Caco-2 (cell line): ENCODE results near the gene RAB3C. TPM values are rescaled to one million over a fixed set of nuclear protein-coding genes. Genes with fewer than 3 reads are reported as not detected.

Experiments
- BruUV-seq: library from RNA; stranded (reverse); fragments of 400-500 nt; replicated peaks from 2 replicates; lab custom pipeline; 2021; lab: Mats Ljungman, UMichigan
- CTCF ChIA-PET: fragments of 300-600 bp; sonication (Branson Sonifier 250); formaldehyde crosslinking; loops from one replicate; lab custom pipeline; 2022; ENCODE audit warnings: antibody characterized with exemption; lab: Charles Lee
- POLR2A ChIA-PET: fragments of 300-600 bp; sonication (Branson Sonifier 250); formaldehyde crosslinking; loops from one replicate; lab custom pipeline; 2022; ENCODE audit warnings: antibody characterized with exemption; lab: Charles Lee
- DNase-seq, 2 experiments: peaks; one replicate each; pipeline versions ENCODE4 v3.0.0 to v3.0.0-alpha.2; 2020 to 2022
- H3K27me3 ChIP-seq: replicated peaks from 2 replicates; pipeline ENCODE4 v1.6.0; 2011; ENCODE audit warnings: low read length; ENCODE audit not compliant: control insufficient read depth, insufficient read depth
- H3K36me3 ChIP-seq: 2 replicates; pipeline ENCODE4 v1.5.1; 2011; ENCODE audit warnings: low read length; ENCODE audit not compliant: control insufficient read depth, insufficient read depth
- H3K4me1 ChIP-seq: fragments of 250-450 bp; sonication (Bioruptor Pico); 2 replicates; pipeline ENCODE4 v1.5.1; 2020; ENCODE audit warnings: mild to moderate bottlenecking
- H3K4me3 ChIP-seq: 2 replicates; pipeline ENCODE4 v1.5.1; 2011; ENCODE audit warnings: low read depth, mild to moderate bottlenecking, control low read depth, low read length
- H3K9me3 ChIP-seq: fragments of 250-450 bp; sonication (Bioruptor Pico); 2 replicates; pipeline ENCODE4 v1.5.1; 2020; ENCODE audit warnings: mild to moderate bottlenecking, moderate library complexity
- H3K27ac Mint-ChIP-seq: one replicate; pipeline ENCODE4 v1.8.0; 2022; ENCODE audit warnings: mixed read lengths; ENCODE audit not compliant: unreplicated experiment
- H3K27me3 Mint-ChIP-seq: one replicate; pipeline ENCODE4 v1.8.0; 2022; ENCODE audit warnings: mixed read lengths; ENCODE audit not compliant: insufficient read depth, unreplicated experiment
- H3K36me3 Mint-ChIP-seq: one replicate; pipeline ENCODE4 v1.8.0; 2022; ENCODE audit warnings: mild to moderate bottlenecking, mixed read lengths; ENCODE audit not compliant: insufficient read depth, unreplicated experiment
- H3K4me1 Mint-ChIP-seq: one replicate; pipeline ENCODE4 v1.8.0; 2022; ENCODE audit warnings: low read depth, mixed read lengths; ENCODE audit not compliant: unreplicated experiment
- H3K4me3 Mint-ChIP-seq: one replicate; pipeline ENCODE4 v1.8.0; 2022; ENCODE audit warnings: mild to moderate bottlenecking, moderate library complexity, mixed read lengths; ENCODE audit not compliant: unreplicated experiment
- H3K9me3 Mint-ChIP-seq: one replicate; pipeline ENCODE4 v1.8.0; 2022; ENCODE audit warnings: mixed read lengths; ENCODE audit not compliant: unreplicated experiment
- CTCF ChIP-seq, 2 experiments: fragments of 200-600 bp in 1 of 2; IDR thresholded peaks; 1 replicate in 1 of 2; 2 replicates in 1 of 2; pipeline versions ENCODE4 v1.5.1 to v1.8.0; 2011 to 2022; ENCODE audit warnings: antibody characterized with exemption in 1 of 2, control low read depth in 1 of 2, inconsistent platforms in 1 of 2, low read depth in 1 of 2, low read length in 1 of 2, mild to moderate bottlenecking in 1 of 2, moderate library complexity in 1 of 2; ENCODE audit not compliant: insufficient read depth in 1 of 2, severe bottlenecking in 1 of 2, unreplicated experiment in 1 of 2
- intact Hi-C: fragments of 100-400 bp; cut with micrococcal nuclease; formaldehyde crosslinking; loops from one replicate; pipeline ENCODE4 v1.10.0; 2022; ENCODE audit not compliant: unreplicated experiment
- total RNA-seq: library from RNA; stranded (reverse); gene quantifications from 2 replicates; pipeline ENCODE4 v1.2.3, GENCODE V29; 2022

The RAB3C gene
- total RNA-seq, 1 experiment from 2014 or later = not detected

- POLR2A ChIA-PET = no interaction called here
- H3K4me3 ChIP-seq = no peak overlapping the region
- TF ChIP-seq CTCF (IDR thresholded peaks at IDR 0.05; ENCODE audit: insufficient read depth in 1 of 2, low read depth in 1 of 2, low read length in 1 of 2, severe bottlenecking in 1 of 2, unreplicated experiment in 1 of 2) = no peak
- Mint-ChIP-seq H3K4me1 (peaks cover 7% of the 10 kb centered on the region), H3K36me3 (no peaks in the 10 kb centered on the region), H3K27ac (no peak overlapping the region), H3K4me3 (no peak overlapping the region), H3K27me3 (no peaks in the 10 kb centered on the region), H3K9me3 (no peaks in the 10 kb centered on the region)
- BruUV-seq = no TSS peak
- no peaks in the 10 kb centered on the region for H3K36me3 ChIP-seq
- intact Hi-C loops = loop anchor here (2.0 kb wide), 1 partner anchor 135 kb away; no protein-coding TSS in a partner anchor
- DNase-seq = no peak
- no peaks in the 10 kb centered on the region for H3K9me3 ChIP-seq
- CTCF ChIA-PET = no interaction called here
- H3K4me1 ChIP-seq = peaks cover 28% of the 10 kb centered on the region
- no peaks in the 10 kb centered on the region for H3K27me3 ChIP-seq
These were observed 268.7 kb downstream of the RAB3C start for GRCh38 chr5:58851571-58851970.

- no TSS peak for BruUV-seq
- no peak for TF ChIP-seq CTCF (IDR thresholded peaks at IDR 0.05; ENCODE audit: insufficient read depth in 1 of 2, low read depth in 1 of 2, low read length in 1 of 2, severe bottlenecking in 1 of 2, unreplicated experiment in 1 of 2)
- ChIA-PET CTCF (no interaction called here), POLR2A (interaction anchor here (0.6 kb wide), 1 partner anchor 187 kb away, joined by 3 read pairs; no protein-coding TSS in a partner anchor)
- Mint-ChIP-seq H3K27ac (no peak overlapping the region), H3K4me3 (no peak overlapping the region), H3K36me3 (no peaks in the 10 kb centered on the region), H3K4me1 (peaks cover 7% of the 10 kb centered on the region), H3K27me3 (no peaks in the 10 kb centered on the region), H3K9me3 (no peaks in the 10 kb centered on the region)
- Histone ChIP-seq H3K4me3 (no peak overlapping the region), H3K27me3 (no peaks in the 10 kb centered on the region), H3K9me3 (no peaks in the 10 kb centered on the region), H3K4me1 (peaks cover 28% of the 10 kb centered on the region), H3K36me3 (no peaks in the 10 kb centered on the region)
- no peak for DNase-seq
- intact Hi-C loops = no loop called here
These were observed 269.7 kb downstream of the RAB3C start for GRCh38 chr5:58852566-58852965.

- DNase-seq = no peak
- no peaks in the 10 kb centered on the region for H3K36me3 Mint-ChIP-seq
- ChIA-PET POLR2A (no interaction called here), CTCF (no interaction called here)
- H3K27me3 ChIP-seq = no peaks in the 10 kb centered on the region
- H3K4me3 Mint-ChIP-seq = no peak overlapping the region
- TF ChIP-seq CTCF (IDR thresholded peaks at IDR 0.05; ENCODE audit: insufficient read depth in 1 of 2, low read depth in 1 of 2, low read length in 1 of 2, severe bottlenecking in 1 of 2, unreplicated experiment in 1 of 2) = no peak
- H3K4me1 Mint-ChIP-seq = peaks cover 7% of the 10 kb centered on the region
- H3K36me3 ChIP-seq = no peaks in the 10 kb centered on the region
- intact Hi-C loops = no loop called here
- no TSS peak for BruUV-seq
- H3K4me1 ChIP-seq = peaks cover 20% of the 10 kb centered on the region
- H3K4me3 ChIP-seq = no peak overlapping the region
- H3K9me3 Mint-ChIP-seq = no peaks in the 10 kb centered on the region
- no peaks in the 10 kb centered on the region for H3K27me3 Mint-ChIP-seq
- no peaks in the 10 kb centered on the region for H3K9me3 ChIP-seq
- no peak overlapping the region for H3K27ac Mint-ChIP-seq
These were observed 271.6 kb downstream of the RAB3C start for GRCh38 chr5:58854441-58854840.
